ENCODE measurements around the gene TRIM43.
"Not testable (repeated sequence)": the region's sequence is repeated elsewhere in the genome, so short reads cannot be mapped to it uniquely, and the experiment has no call there.

TRIM43 gene

GRCh38 chr2:95642360-95642759, 50.6 kb downstream of the TRIM43 start:
- DNase-seq = not testable (repeated sequence)

DNA sequence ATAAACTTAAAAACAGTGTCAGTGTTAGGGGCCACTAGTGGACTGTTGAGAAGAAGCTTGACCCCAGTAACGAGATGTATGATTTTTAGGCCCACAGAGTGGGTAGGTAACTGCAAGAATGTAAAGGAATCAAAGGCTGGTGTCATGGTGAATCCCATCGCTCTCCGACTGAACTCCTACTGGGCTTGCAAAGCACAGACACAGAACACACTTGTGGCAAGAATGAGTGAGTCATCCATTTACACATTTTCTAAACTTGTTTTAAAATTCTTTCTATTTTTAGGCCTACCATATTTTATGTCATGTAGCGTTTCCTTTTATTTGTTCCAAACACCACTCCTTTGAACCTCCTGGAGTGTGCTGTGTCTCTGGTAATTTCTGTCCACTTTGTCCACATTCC, 51.1 kb downstream of the TRIM43 start:
- not testable (repeated sequence) for DNase-seq

GRCh38 chr2:95645312-95645711, 53.5 kb downstream of the TRIM43 start:
- not testable (repeated sequence) for DNase-seq

- DNase-seq = not testable (repeated sequence)
Observed at GRCh38 chr2:95646274-95646994, 54.6 kb downstream of the TRIM43 start.

- not testable (repeated sequence) for DNase-seq
Observed at GRCh38 chr2:95648894-95649544, 57.2 kb downstream of the TRIM43 start.
